ENCODE results near the gene CYP2A13.

DNA sequence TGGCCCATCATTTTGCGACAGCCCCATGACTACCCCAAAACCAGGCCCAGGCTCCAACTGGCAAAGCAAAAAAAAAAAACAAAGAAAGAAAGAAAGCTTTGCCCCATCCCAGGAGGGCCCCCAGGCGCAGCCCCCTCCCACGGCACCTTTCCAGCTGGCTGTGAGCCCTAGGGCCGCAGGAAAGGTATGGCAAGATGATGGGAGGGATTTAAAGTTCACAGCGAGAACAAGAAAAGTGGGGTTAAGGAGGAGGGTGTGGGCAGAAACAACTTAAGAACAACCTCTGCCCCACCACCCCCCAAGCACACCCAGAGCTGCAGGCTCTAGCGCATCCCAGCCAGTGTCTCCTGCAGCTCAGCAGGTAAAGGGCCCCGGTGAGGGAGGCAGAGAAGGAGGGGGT lies 25.9 kb downstream of the CYP2A13 start, which contains the start of gene CYP2F1:
- no peak for TF ChIP-seq POLR2A (IDR thresholded peaks at IDR 0.05; ENCODE audit: low read depth)
- TF ChIP-seq, protein P1, sequence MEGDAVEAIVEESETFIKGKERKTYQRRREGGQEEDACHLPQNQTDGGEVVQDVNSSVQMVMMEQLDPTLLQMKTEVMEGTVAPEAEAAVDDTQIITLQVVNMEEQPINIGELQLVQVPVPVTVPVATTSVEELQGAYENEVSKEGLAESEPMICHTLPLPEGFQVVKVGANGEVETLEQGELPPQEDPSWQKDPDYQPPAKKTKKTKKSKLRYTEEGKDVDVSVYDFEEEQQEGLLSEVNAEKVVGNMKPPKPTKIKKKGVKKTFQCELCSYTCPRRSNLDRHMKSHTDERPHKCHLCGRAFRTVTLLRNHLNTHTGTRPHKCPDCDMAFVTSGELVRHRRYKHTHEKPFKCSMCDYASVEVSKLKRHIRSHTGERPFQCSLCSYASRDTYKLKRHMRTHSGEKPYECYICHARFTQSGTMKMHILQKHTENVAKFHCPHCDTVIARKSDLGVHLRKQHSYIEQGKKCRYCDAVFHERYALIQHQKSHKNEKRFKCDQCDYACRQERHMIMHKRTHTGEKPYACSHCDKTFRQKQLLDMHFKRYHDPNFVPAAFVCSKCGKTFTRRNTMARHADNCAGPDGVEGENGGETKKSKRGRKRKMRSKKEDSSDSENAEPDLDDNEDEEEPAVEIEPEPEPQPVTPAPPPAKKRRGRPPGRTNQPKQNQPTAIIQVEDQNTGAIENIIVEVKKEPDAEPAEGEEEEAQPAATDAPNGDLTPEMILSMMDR (IDR thresholded peaks at IDR 0.05): no peak
- TF ChIP-seq POLR2AphosphoS5 (IDR thresholded peaks at IDR 0.05): no peak
